ENCODE results near the gene TTC34. TPM values are rescaled to one million over a fixed set of nuclear protein-coding genes. Genes with fewer than 3 reads are reported as not detected.

Gene TTC34
- total and polyA plus RNA-seq, 10 of the 15 experiments (the other 5 are each of a cell fraction or from before 2014, with no cell fraction given): 0.03 to 0.49 (median 0.05) TPM; not detected in 2

DNA sequence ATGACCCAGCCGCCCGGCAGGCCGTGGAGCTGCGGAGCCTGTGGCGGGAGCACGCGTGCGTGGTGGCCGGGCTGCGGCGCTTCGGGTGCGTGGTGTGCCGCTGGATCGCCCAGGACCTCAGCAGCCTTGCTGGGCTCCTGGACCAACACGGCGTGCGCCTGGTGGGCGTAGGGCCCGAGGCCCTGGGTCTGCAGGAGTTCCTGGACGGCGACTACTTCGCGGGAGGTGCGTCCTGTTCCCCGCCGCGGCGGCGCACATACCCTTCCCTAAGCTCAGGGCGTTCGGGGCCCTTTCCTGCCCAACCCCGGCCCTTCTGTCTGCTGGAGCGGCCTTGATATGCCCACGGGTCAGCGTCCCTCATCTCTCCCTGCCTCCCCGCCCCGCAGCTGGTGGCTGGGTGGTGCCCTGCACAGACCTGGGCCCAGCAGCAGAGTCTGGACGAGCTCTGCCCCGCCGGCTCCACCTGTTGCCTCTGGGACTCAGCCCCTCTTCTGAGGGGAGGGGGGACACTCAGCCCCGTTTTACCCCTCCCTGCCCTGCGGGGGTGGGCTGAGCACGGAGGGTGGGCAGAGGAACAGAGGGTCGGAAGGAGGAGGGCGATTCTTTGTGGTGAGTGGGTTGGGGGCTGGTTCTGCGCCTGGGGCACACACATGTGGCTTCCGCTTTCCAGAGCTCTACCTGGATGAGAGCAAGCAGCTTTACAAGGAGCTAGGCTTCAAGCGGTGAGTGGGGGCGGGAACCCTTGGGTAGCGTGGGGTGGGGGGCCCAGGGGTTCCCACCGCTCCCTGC is 214.2 kb downstream of the TTC34 start:
- no peaks in the 10 kb centered on the region for H3K9me3 ChIP-seq (replicated peaks; ENCODE audit: control insufficient read depth, insufficient read depth, low read length)
- H3K4me2 ChIP-seq (ENCODE audit: control insufficient read depth, insufficient read depth): peak overlapping the region; percentile 96
- H3K4me1 ChIP-seq (ENCODE audit: control insufficient read depth, insufficient read depth, low read length): peaks cover 21% of the 10 kb centered on the region
- BruUV-seq (replicated peaks): no TSS peak
- peaks cover 4% of the 10 kb centered on the region for H3K79me2 ChIP-seq (ENCODE audit: control insufficient read depth, insufficient read depth, low read length)
- H3K9ac ChIP-seq (ENCODE audit: control insufficient read depth, insufficient read depth, low read length): peak overlapping the region; percentile 40; the same call in 1 of the 2 replicates
- peak overlapping the region; percentile 61 for H2AFZ ChIP-seq (ENCODE audit: control insufficient read depth, low read depth, low read length)
- H3K27me3 ChIP-seq (replicated peaks in 1 of 2; ENCODE audit: control insufficient read depth in 2 of 2, insufficient read depth in 2 of 2, low read length in 1 of 2): no peaks in the 10 kb centered on the region
- no peak for DNase-seq (ENCODE audit: low read depth, low spot score)
- ChIA-PET POLR2A (interaction anchor here (0.6 to 6.5 kb wide), 6 partner anchors 8 to 61 kb away, joined by 3 to 61 read pairs (median 18); partner anchors contain the start of genes PANK4 and TNFRSF14), RAD21 (ENCODE audit: unreplicated experiment) (interaction anchor here (1.0 to 6.1 kb wide), 4 partner anchors 10 to 171 kb away, joined by 3 to 54 read pairs (median 20); partner anchors contain the start of gene TNFRSF14), SMC1A (ENCODE audit: uncharacterized antibody, unreplicated experiment) (interaction anchor here (1.7 kb wide), 1 partner anchor 57 kb away, joined by 3 read pairs; no protein-coding TSS in a partner anchor), CTCF (interaction anchor here (7.2 kb wide), 1 partner anchor 30 kb away, joined by 54 read pairs; the partner anchor contains the start of gene TNFRSF14)
- no peak overlapping the region for H3K27ac ChIP-seq (ENCODE audit: control insufficient read depth, insufficient read depth)
- no peak for FAIRE-seq
- H3K36me3 ChIP-seq (ENCODE audit: control insufficient read depth in 2 of 2, insufficient read depth in 2 of 2, low read length in 1 of 2): 0 out of 4 replicates have a peak, but pooled peaks cover 0 to 2% of the 10 kb centered on the region in 2 experiments
- no peaks in the 10 kb centered on the region for H4K20me1 ChIP-seq (ENCODE audit: control insufficient read depth, insufficient read depth)
- TF ChIP-seq, protein P1, sequence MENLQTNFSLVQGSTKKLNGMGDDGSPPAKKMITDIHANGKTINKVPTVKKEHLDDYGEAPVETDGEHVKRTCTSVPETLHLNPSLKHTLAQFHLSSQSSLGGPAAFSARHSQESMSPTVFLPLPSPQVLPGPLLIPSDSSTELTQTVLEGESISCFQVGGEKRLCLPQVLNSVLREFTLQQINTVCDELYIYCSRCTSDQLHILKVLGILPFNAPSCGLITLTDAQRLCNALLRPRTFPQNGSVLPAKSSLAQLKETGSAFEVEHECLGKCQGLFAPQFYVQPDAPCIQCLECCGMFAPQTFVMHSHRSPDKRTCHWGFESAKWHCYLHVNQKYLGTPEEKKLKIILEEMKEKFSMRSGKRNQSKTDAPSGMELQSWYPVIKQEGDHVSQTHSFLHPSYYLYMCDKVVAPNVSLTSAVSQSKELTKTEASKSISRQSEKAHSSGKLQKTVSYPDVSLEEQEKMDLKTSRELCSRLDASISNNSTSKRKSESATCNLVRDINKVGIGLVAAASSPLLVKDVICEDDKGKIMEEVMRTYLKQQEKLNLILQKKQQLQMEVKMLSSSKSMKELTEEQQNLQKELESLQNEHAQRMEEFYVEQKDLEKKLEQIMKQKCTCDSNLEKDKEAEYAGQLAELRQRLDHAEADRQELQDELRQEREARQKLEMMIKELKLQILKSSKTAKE (IDR thresholded peaks at IDR 0.05; ENCODE audit: low read depth, poor library complexity, severe bottlenecking): no peak
- 0 out of 2 replicates have a peak, but pooled peaks have one; percentile 20 for TF ChIP-seq GATAD2B (conservative IDR thresholded peaks at IDR 0.05; ENCODE audit: low read depth)
- no peak for TF ChIP-seq ASH2L (IDR thresholded peaks at IDR 0.05; ENCODE audit: borderline replicate concordance, low read depth)
- TF ChIP-seq LARP7 (IDR thresholded peaks at IDR 0.05): 0 out of 2 replicates have a peak, but pooled peaks have one; percentile 40
- TF ChIP-seq SMARCA5 (IDR thresholded peaks at IDR 0.05): no peak
- TF ChIP-seq SMC3 (IDR thresholded peaks at IDR 0.05; ENCODE audit: borderline replicate concordance, low read length): no peak
- TF ChIP-seq BHLHE40 (IDR thresholded peaks at IDR 0.05; ENCODE audit: borderline replicate concordance in 1 of 2, low read depth in 2 of 2, low read length in 1 of 2): peak in 1 of 2 experiments; percentile 52; a peak in 1 of 4 replicates
- no peak for TF ChIP-seq ESRRA (IDR thresholded peaks at IDR 0.05; ENCODE audit: low read length)
- in situ Hi-C loops (cut with MboI) (no loop called here), intact Hi-C loops (cut with micrococcal nuclease; ENCODE audit: unreplicated experiment) (loop anchor here (2.0 kb wide), 1 partner anchor 56 kb away; no protein-coding TSS in a partner anchor)
- no peak for ATAC-seq
- peak overlapping the region; percentile 75 for H3K4me3 ChIP-seq
- 10% methylated on average over 23 of the region's 52 CpGs for WGBS (ENCODE audit: insufficient coverage, insufficient replicate concordance, low lambda C conversion rate, missing lambda C conversion rate)

Data from GM12878 (cell line).